H9 (cell line): ENCODE data around the gene TBXAS1. TPM values are rescaled to one million over a fixed set of nuclear protein-coding genes. Genes with fewer than 3 reads are reported as not detected.

Experiments used
- DNase-seq: peaks from one replicate; pipeline ENCODE4 v3.0.0-alpha.2; 2017
- H2AFZ ChIP-seq: one replicate; pipeline ENCODE4 v1.6.1; 2013; ENCODE audit warnings: mild to moderate bottlenecking, low read length, control low read depth, moderate library complexity
- H2AK5ac ChIP-seq: 2 replicates; pipeline ENCODE4 v1.6.1; 2013; ENCODE audit warnings: low read length, control low read depth, mixed read lengths; ENCODE audit not compliant: insufficient read length
- H2BK120ac ChIP-seq: one replicate; pipeline ENCODE4 v1.6.1; 2013; ENCODE audit warnings: low read depth, mild to moderate bottlenecking, low read length, control low read depth, inconsistent platforms; ENCODE audit not compliant: poor library complexity, severe bottlenecking
- H2BK12ac ChIP-seq: 2 replicates; pipeline ENCODE4 v1.6.1; 2013; ENCODE audit warnings: low read length, control low read depth, mixed read lengths, low read depth; ENCODE audit not compliant: insufficient read length
- H2BK15ac ChIP-seq: 2 replicates; pipeline ENCODE4 v1.6.1; 2013; ENCODE audit warnings: low read depth, low read length, control low read depth
- H2BK20ac ChIP-seq: one replicate; pipeline ENCODE4 v1.6.1; 2013; ENCODE audit warnings: low read depth, mild to moderate bottlenecking, low read length, control low read depth, inconsistent platforms; ENCODE audit not compliant: poor library complexity, severe bottlenecking
- H2BK5ac ChIP-seq: 2 replicates; pipeline ENCODE4 v1.6.1; 2013; ENCODE audit warnings: low read length, control low read depth, mixed read lengths; ENCODE audit not compliant: insufficient read length
- H3K14ac ChIP-seq: 2 replicates; pipeline ENCODE4 v1.6.1; 2013; ENCODE audit warnings: low read length, control low read depth; ENCODE audit not compliant: insufficient read depth
- H3K18ac ChIP-seq: 2 replicates; pipeline ENCODE4 v1.6.1; 2013; ENCODE audit warnings: low read depth, mild to moderate bottlenecking, mixed read lengths, low read length, control low read depth; ENCODE audit not compliant: insufficient read length
- H3K23ac ChIP-seq: 2 replicates; pipeline ENCODE4 v1.6.1; 2013; ENCODE audit warnings: low read length, control low read depth, mixed read lengths, low read depth; ENCODE audit not compliant: insufficient read length
- H3K23me2 ChIP-seq: 2 replicates; pipeline ENCODE4 v1.6.1; 2013; ENCODE audit warnings: low read depth, mild to moderate bottlenecking, mixed read lengths, low read length, control low read depth; ENCODE audit not compliant: insufficient read length, poor library complexity, severe bottlenecking
- H3K27ac ChIP-seq: 2 replicates; pipeline ENCODE4 v1.5.1; 2013; ENCODE audit warnings: low read length, control low read depth, mixed read lengths, low read depth; ENCODE audit not compliant: insufficient read length
- H3K27me3 ChIP-seq: 2 replicates; pipeline ENCODE4 v1.6.1; 2013; ENCODE audit warnings: low read length, control low read depth, inconsistent platforms; ENCODE audit not compliant: insufficient read depth
- H3K4ac ChIP-seq: 2 replicates; pipeline ENCODE4 v1.6.1; 2013; ENCODE audit warnings: low read depth, mild to moderate bottlenecking, control low read depth, inconsistent platforms, low read length, moderate library complexity
- H3K4me1 ChIP-seq: 2 replicates; pipeline ENCODE4 v1.6.1; 2013; ENCODE audit warnings: low read length, control low read depth, inconsistent platforms; ENCODE audit not compliant: insufficient read depth
- H3K4me2 ChIP-seq: 2 replicates; pipeline ENCODE4 v1.6.1; 2013; ENCODE audit warnings: low read length, control low read depth, mixed read lengths; ENCODE audit not compliant: insufficient read length, insufficient read depth
- H3K56ac ChIP-seq: 2 replicates; pipeline ENCODE4 v1.6.1; 2013; ENCODE audit warnings: low read depth, mild to moderate bottlenecking, mixed read lengths, low read length, control low read depth; ENCODE audit not compliant: insufficient read length
- H3K79me1 ChIP-seq: 2 replicates; pipeline ENCODE4 v1.6.1; 2013; ENCODE audit warnings: low read depth, mild to moderate bottlenecking, moderate library complexity, low read length, control low read depth, inconsistent platforms; ENCODE audit not compliant: insufficient read depth, poor library complexity, severe bottlenecking
- H3K79me2 ChIP-seq: 2 replicates; pipeline ENCODE4 v1.6.1; 2013; ENCODE audit warnings: low read length, control low read depth, inconsistent platforms; ENCODE audit not compliant: insufficient read depth
- H3K9ac ChIP-seq: 2 replicates; pipeline ENCODE4 v1.6.1; 2013; ENCODE audit warnings: low read length, control low read depth, mixed read lengths; ENCODE audit not compliant: insufficient read length; ENCODE audit errors: extremely low read depth
- H3K9me3 ChIP-seq: one replicate; pipeline ENCODE4 v1.6.1; 2013; ENCODE audit warnings: low read depth, low read length, inconsistent platforms; ENCODE audit not compliant: control insufficient read depth
- H3T11ph ChIP-seq: one replicate; pipeline ENCODE4 v1.6.1; 2013; ENCODE audit warnings: mild to moderate bottlenecking, low read length, control low read depth, inconsistent platforms
- H4K20me1 ChIP-seq: one replicate; pipeline ENCODE4 v1.6.1; 2013; ENCODE audit not compliant: control insufficient read depth, insufficient read length, insufficient read depth
- H4K5ac ChIP-seq: 2 replicates; pipeline ENCODE4 v1.6.1; 2013; ENCODE audit warnings: low read depth, mild to moderate bottlenecking, mixed read lengths, low read length, control low read depth; ENCODE audit not compliant: insufficient read length
- H4K8ac ChIP-seq: replicated peaks from 2 replicates; pipeline ENCODE4 v1.6.1; 2013; ENCODE audit warnings: low read length, control low read depth, mixed read lengths, low read depth; ENCODE audit not compliant: insufficient read length
- H4K91ac ChIP-seq: 2 replicates; pipeline ENCODE4 v1.6.1; 2013; ENCODE audit warnings: low read depth, mild to moderate bottlenecking, moderate library complexity, mixed read lengths, low read length, control low read depth; ENCODE audit not compliant: insufficient read length
- H3K27ac Mint-ChIP-seq, 3 experiments: 2 replicates in 2 of 3; 3 replicates in 1 of 3; pipeline ENCODE4 v1.8.0; 2020 to 2021; ENCODE audit warnings: mixed read lengths in 3 of 3, mild to moderate bottlenecking in 1 of 3, moderate library complexity in 1 of 3
- H3K27me3 Mint-ChIP-seq: 2 replicates; pipeline ENCODE4 v1.8.0; 2021; ENCODE audit warnings: low read depth, mild to moderate bottlenecking, moderate library complexity, mixed read lengths
- H3K36me3 Mint-ChIP-seq, 3 experiments: 2 replicates in 2 of 3; 3 replicates in 1 of 3; pipeline ENCODE4 v1.8.0; 2020 to 2021; ENCODE audit warnings: low read depth in 3 of 3, mixed read lengths in 3 of 3; ENCODE audit not compliant: insufficient read depth in 1 of 3
- H3K4me1 Mint-ChIP-seq, 2 experiments: 2 replicates each; pipeline ENCODE4 v1.8.0; 2020; ENCODE audit warnings: mixed read lengths in 2 of 2
- H3K4me3 Mint-ChIP-seq, 2 experiments: 2 replicates in 1 of 2; 3 replicates in 1 of 2; pipeline ENCODE4 v1.8.0; 2020 to 2021; ENCODE audit warnings: mild to moderate bottlenecking in 2 of 2, mixed read lengths in 2 of 2, moderate library complexity in 1 of 2
- H3K9me3 Mint-ChIP-seq, 2 experiments: 2 replicates in 1 of 2; 3 replicates in 1 of 2; pipeline ENCODE4 v1.8.0; 2020; ENCODE audit warnings: mild to moderate bottlenecking in 2 of 2, mixed read lengths in 2 of 2, moderate library complexity in 1 of 2
- CTCF ChIP-seq: fragments of 200-600 bp; sonication (generic); conservative IDR thresholded peaks from 3 replicates; pipeline ENCODE4 v1.8.0; 2021; ENCODE audit warnings: antibody characterized with exemption, mild to moderate bottlenecking
- whole genome bisulfite sequencing: extraction: QIAGEN DNeasy Blood & Tissue Kit; methylation state at CpG from one replicate; pipeline ENCODE4 v1.1.7; 2013; ENCODE audit warnings: missing lambda C conversion rate, low lambda C conversion rate, mixed read lengths; ENCODE audit not compliant: insufficient read length; ENCODE audit errors: extremely low coverage; 5-methylcytosine and 5-hydroxymethylcytosine counted together
- total RNA-seq: library from RNA; stranded (reverse); gene quantifications from 2 replicates; pipeline ENCODE4 v1.2.1, GENCODE V29; 2021

TBXAS1 gene
- total RNA-seq, 1 experiment from 2014 or later: 0.39 TPM

- no peak overlapping the region for H3K4ac ChIP-seq
These were observed 15.8 kb downstream of the TBXAS1 start for GRCh38 chr7:139844779-139845442.

More at GRCh38 chr7:139844779-139845442, 15.8 kb downstream of the TBXAS1 start:
- Histone ChIP-seq H3K27me3 (no peaks in the 10 kb centered on the region), H4K20me1 (no peaks in the 10 kb centered on the region), H4K8ac (no peak overlapping the region), H3T11ph (no peak overlapping the region), H3K18ac (no peak overlapping the region), H2BK5ac (no peak overlapping the region), H4K91ac (no peak overlapping the region), H3K23me2 (no peaks in the 10 kb centered on the region), H3K79me2 (no peaks in the 10 kb centered on the region), H3K79me1 (no peaks in the 10 kb centered on the region), H3K27ac (no peak overlapping the region), H3K23ac (no peak overlapping the region), H2BK12ac (no peak overlapping the region), H2AFZ (no peak overlapping the region), H3K9me3 (no peaks in the 10 kb centered on the region), H2BK15ac (no peak overlapping the region), H3K14ac (no peak overlapping the region), H3K56ac (no peak overlapping the region), H3K9ac (no peak overlapping the region), H2BK120ac (no peak overlapping the region), H2AK5ac (no peak overlapping the region), H3K4me2 (no peak overlapping the region), H4K5ac (no peak overlapping the region), H3K4me1 (no peaks in the 10 kb centered on the region), H2BK20ac (no peak overlapping the region)
- no peak overlapping the region for H3K4me3 Mint-ChIP-seq
- no peaks in the 10 kb centered on the region; a peak in 1 of 5 replicates for H3K9me3 Mint-ChIP-seq
- no peak for TF ChIP-seq CTCF
- no peaks in the 10 kb centered on the region for H3K4me1 Mint-ChIP-seq
- DNase-seq: no peak
- peaks cover 2% of the 10 kb centered on the region; the same call in 1 of the 2 replicates for H3K27me3 Mint-ChIP-seq
- WGBS: no CpG with 5 or more reads among the region's 4 CpGs
- no peak overlapping the region; a peak in 1 of 7 replicates for H3K27ac Mint-ChIP-seq
- H3K36me3 Mint-ChIP-seq: no peaks in the 10 kb centered on the region
